M059J (cell line): Measurements from ENCODE around the gene KCNQ4. TPM values are rescaled to one million over a fixed set of nuclear protein-coding genes. Genes with fewer than 3 reads are reported as not detected.

ENCODE experiments used
- DNase-seq: peaks from one replicate; pipeline ENCODE4 v3.0.0-alpha.2; 2012; ENCODE audit warnings: low read depth
- total RNA-seq: library from RNA; depleted of rRNA; stranded (reverse); fragments of >200 nt; shearing (Covaris generic); gene quantifications from 2 replicates; pipeline ENCODE4 v1.2.3, GENCODE V29; 2014

Gene KCNQ4
- total RNA-seq, 1 experiment from 2014 or later = not detected

DNA sequence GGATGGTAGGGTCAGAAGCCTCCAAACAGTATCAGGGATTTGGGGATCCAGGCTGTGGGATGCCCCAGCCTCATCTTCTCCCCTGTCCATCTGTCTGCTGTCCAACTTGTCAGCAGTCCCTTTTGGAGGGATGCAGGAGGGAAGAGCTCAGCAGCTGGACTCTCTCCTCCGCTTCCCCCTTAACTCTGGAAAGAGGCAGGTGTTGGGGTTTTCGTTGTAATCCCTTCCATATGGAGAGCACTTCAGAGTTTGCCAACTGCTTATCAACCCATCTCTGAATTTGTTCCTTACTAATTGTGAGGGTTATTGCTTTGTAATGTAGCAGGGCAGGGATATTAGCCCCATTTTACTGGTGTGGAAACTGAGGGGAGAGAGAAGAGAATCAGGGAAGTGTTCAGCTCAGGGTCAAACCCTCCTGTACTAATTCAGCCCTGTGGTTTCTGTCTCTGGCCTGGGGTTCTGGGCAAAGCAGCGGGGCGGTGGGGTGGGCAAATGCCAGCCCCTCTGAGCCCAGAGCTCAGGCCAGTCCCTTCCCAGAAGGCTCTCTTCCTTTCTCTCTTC lies 75.3 kb downstream of the KCNQ4 start:
- no peak for DNase-seq

DNA sequence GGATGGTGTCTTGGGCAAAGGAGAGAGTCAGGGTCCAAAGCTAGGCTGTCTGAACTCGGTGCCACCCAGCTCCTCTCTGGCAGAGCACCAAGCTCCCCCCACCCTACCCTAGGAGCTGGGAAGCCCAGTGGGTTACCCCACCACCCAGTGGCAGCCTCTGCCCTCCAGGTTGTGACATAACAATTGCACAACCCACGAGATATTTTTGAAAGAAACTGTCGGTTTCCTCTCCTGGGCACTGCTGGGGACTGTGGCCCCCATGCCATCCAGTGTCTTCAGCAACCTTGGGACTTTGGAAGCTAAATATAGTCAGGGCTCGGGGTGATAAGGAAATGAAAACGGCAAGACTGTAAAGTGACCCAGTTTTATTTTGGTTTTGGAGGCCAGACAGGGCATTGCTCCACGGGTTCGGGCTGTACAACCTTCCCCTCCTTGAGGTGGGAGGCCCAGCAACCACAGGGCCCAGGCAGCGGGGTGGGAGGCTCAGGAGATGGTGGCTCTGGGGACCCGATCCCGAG lies 77.2 kb downstream of the KCNQ4 start:
- no peak for DNase-seq

DNA sequence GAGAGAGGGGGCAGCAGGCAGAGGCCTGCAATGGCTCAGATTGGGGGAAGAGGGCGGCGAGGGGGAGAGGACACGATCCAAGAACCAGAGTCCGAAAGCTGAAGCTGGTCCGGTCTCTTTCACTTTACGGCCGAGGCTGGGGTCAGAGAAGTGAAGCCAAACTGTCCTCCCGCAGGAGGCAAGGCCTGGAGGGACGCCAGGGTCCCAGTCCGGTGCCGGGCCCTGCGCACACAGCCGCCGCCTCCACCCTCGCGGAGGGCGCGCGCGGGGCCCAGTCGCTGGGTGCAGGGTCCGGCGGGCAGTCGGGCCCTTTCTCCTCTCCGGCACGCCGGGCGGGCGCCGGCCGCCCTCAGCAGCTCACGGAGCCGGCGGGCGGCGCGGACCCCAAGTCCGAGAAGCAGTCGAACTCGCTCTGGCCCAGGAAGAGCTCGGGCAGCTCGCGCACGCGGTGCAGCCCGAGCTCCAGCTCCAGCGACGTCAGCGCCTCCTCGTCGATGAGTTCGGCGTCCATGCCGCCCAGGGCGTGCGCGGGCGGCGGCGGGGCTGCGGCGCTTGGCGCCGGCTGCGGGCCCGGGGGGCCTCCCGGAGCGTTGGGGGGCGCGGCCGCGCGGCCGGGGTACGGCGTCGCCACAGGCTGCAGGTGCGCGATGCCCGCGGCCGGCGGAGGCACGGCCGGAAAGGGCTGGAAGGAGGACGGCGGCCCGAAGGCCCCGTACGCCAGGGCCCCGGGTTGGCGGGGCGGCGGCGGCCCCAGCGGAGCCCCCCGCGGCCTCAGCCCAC lies 77.8 kb downstream of the KCNQ4 start:
- no peak for DNase-seq

DNA sequence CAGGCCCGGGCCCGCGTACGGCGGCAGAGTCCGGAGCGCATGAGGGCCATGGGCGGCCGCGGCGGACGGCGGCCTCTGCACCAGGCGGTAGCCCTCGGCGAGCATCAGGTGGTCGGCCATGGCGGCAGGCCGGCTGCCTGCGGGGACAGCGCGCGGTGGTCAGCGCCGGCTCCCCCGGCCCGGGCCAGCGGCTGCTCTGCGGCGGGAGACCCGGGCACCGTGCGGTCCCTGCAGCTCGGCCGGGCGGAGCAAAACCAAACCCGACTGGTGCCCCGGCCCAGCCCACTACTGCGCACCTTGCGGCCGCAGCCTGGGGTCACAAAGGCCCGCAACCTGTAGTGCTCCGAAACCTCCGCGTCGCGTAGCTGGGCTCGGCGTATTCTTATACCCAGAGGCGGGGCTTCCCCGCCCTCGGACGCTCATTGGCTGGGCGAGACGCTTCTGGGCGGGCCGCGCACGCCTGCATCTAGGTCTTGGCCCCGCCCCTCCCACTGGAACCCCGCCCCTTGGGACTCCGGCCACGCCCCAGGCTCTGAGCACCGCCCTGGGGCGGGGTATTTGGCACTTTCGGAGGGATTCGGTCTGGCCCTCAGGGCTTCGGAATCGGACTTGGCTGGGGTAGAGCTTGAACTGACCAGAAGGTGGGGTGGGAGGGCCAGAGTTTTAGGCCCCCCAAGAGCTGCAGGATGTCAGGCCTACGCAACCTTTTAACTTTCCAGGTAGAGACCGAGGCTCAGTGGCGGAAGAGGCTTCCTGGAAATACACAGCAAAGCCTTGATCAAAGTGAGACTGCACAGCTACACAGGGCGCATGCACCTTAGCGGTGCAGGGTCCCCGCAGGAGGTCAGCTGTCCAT lies 78.6 kb downstream of the KCNQ4 start, which contains the start of gene CITED4:
CITED4 (minus strand) TSS at position 356 of the 856 bp plus-strand sequence; CDS start at position 120, 236 bp downstream.
- peak; percentile 83 for DNase-seq

DNA sequence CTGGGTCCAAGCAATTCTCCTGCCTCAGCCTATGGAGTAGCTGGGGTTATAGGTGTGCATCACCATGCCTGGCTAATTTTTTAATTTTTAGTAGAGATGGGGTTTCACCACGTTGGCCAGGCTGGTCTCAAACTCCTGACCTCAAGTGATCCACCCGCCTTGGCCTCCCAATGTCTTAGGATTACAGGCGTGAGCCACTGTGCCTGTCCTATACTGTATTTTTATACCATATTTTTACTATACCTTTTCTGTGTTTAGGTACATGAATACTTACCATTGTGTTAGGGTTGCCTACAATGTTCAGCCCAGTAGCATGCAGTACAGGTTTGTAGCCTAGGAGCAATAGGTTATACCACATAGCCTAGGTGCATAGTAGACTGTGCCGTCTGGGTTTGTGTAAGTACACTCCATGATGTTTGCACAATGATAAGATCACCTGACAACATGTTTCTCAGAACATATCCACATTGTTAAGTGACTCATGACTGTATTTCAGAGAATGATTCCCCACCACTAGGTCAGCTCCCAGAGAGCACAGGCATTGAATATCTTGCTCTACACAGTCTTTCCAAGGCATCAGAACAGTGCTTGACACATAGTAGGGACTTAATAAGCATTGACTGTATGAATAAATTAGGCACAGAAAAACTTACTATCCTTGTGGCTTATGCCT lies 84.6 kb downstream of the KCNQ4 start:
- peak; percentile 82 for DNase-seq

DNA sequence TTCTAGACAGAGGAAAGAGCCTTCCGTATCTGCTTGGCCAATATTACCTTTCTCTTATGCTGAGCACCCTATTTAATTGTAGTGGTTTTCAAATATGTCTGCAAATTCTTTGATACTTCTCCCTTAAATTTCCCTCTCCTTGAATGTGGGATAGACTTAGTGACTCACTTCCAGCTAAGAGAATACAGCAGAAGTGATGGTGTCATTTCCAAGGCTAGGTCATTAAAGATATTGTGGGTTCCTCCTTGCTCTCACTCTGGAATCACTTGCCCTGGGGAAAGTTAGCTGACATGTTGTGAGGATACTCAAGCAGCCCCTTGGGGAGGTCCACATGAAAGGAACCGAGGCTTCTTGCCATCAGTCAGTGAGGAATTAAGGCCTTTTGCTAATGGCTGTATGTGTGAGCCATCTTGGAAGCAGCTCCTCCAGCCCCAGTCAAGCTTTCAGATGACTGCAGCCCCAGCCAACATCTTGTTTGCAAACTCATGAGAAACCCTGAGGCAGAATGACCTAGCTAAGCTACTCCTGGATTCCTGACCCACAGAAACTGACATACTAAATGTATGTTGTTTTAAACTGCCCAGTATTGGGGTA lies 86.6 kb downstream of the KCNQ4 start:
- DNase-seq = peak; percentile 72

DNA sequence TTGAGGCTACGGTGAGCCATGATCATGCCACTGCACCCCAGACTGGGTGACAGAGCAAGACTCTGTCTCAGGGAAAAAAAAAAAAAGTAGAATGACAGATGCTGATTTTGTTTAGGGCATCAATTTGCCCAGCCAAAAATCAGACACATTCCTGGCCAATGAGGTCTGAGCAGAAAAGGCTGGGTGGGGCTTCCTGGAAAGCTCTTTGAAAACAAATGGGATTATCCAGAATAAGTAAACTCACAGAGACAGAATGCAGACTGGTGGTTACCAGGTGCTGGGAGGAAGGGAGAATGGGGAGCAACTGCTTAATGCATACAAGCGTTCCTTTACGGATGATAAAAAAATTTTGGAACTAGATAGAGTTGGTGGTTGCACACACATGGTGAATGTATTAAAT lies 88.7 kb downstream of the KCNQ4 start:
- DNase-seq = no peak

DNA sequence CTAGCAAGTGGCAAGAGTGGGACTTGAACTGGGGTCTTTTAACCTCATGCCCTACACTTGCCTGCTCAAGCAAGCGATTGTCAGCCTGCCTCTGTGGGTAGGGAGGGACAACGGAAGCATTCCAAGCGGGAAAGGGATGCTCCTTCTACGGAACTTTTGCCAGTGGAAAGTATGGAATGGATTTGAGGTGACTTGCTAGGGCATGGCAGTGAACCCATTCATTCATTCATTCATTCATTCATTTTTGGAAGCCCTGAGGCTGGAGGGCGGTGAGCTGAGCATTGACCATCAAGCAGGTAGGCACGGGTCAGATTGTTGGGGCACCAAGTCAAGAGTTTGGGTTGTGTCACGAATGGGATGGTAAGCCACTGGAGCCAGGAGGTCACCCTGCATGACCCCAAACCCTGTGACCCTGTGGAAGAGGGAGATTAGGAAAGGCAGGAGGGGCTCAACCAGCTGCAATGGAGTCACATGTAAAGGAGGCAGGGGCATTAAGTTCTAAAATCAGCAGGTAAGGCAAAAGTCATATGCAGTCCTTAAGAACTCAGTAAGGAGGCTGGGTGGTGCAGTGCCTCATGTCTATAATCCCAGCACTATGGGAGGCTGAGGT lies 90.4 kb downstream of the KCNQ4 start:
- no peak for DNase-seq

DNA sequence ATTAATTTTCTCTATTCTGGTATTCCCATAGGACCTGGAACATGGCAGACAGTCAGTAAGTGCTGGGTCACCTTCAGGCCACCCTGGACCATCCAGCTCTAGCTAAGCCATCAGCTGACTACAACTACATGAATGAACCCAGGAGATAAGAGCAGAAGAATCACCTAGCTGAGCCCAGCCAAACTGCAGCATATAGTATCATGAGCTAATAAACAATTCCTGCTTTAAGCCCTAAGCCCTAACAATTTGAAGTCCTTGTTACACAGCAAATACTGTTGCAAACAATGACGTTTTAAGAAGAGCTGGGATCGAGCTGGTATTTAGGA lies 92.8 kb downstream of the KCNQ4 start:
- no peak for DNase-seq

DNA sequence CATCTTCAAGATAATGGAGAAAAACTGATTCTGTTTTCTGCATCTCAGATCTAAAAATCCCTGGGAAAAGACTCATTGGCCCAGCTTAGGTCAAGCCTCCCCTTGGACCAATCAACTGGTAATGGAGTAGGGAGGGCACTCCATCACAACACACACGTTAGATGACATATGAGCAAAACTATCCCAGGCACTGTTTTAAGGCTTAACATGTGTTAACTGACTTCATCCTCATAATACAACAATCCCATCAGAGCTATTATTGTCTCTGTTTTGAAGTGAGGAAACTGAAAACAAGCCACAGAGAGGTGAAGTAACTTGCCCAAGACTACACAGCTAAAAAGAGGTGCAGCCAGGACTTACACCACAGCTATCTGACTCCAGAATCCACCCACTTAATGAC lies 93.3 kb downstream of the KCNQ4 start:
- DNase-seq = no peak

DNA sequence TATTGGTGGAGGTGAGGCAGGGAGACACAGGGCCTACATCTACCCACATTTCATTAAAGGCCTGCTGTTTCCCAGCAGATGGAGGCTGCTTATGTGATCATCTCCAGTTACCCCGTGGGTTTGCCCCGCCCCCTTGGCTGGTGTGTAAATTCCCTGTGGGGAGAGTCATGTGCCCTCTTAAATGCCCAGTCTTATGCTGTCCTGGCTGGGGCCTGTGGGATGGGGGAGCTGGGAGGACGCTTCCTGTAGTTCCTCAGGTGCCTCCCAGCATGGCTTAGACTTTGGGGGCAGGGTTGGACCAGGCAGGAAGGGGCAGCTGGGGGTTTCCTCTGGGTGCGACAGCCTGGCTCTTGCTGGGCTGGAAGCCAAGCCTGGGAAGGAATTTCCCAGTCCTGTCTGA lies 94.1 kb downstream of the KCNQ4 start:
- peak; percentile 99 for DNase-seq

DNA sequence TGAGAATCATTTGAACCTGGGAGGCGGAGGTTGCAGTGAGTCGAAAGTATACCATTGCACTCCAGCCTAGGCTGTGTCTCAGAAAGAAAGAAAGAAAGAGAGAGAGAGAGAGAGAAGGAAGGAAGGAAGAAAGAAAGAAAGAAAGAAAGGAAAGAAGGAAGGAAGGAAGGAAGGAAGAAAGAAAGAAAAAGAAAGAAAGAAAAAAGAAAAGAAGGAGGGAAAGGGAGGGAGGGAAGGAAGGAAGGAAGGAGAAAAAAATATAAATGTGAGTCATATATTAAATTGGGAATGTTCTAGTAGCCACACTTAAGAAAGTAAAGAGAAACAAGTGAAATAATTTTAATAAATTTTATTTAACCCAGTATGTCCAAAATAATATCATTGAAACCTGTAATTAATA lies 95.3 kb downstream of the KCNQ4 start:
- DNase-seq = no peak

DNA sequence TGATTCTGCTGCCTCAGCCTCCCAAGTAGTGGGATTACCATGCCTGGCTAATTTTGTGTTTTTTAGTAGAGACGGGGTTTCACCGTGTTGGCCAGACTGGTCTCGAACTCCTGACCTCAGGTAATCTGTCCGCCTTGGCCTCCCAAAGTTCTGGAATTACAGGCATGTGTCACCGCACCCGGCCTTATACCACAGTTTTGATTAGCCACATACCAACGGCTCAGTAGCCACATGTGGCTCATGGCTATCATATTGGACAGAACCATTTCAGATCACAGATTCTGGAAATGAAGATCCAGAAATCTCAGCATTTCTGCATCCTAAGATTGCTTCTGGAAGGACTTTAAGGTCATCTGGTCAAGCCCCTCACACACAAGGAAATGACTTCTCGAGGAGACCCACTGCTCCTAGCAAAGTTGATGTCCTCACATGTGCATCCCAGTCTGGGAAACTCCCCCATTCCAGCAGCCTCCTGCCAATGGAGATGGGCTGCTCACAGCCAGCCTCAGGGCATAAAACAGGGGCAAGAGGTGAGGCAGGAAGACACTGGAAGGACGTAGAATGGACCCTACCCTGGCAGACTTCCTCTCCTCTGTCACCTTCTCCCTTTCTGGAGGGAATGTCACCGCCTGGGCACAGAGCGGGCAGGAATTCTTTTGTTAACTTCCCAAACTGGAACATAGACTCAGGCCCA lies 96.0 kb downstream of the KCNQ4 start:
- DNase-seq = peak; percentile 74

DNA sequence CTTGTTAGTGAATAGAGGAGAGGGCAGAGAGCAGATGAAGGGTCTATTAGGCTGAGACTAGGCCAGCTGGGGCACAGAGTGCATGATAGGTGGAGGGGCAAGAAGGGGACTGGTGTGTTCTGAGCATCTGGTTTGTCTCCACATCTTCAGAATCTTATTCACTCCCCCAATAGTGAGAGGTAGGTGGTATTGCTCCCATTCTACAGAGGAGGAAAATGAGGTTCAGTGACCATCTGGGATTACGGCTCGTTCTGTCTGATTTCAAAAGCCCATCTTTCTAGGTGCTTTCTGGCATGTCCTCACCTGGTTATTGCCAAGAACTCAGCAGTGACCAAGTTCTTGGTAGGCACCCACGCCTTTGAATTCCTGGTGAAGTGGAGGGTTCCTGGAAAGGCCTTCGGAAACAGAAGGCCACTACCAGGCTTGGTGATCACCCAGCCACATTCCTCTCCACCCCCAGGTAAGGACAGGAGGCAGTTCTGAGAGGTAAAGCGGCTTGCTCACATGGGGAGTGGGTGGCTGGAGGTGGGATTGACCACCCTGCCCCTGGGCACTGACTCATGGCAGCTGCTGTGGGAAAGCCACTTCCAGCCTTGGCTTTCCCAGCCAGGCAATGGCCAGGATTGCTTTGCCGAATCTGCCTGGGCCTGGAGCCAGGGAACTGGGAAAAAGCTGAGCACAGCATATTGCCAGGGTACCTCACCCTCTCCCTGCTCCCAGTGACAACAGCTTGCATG lies 97.4 kb downstream of the KCNQ4 start:
- DNase-seq = no peak

DNA sequence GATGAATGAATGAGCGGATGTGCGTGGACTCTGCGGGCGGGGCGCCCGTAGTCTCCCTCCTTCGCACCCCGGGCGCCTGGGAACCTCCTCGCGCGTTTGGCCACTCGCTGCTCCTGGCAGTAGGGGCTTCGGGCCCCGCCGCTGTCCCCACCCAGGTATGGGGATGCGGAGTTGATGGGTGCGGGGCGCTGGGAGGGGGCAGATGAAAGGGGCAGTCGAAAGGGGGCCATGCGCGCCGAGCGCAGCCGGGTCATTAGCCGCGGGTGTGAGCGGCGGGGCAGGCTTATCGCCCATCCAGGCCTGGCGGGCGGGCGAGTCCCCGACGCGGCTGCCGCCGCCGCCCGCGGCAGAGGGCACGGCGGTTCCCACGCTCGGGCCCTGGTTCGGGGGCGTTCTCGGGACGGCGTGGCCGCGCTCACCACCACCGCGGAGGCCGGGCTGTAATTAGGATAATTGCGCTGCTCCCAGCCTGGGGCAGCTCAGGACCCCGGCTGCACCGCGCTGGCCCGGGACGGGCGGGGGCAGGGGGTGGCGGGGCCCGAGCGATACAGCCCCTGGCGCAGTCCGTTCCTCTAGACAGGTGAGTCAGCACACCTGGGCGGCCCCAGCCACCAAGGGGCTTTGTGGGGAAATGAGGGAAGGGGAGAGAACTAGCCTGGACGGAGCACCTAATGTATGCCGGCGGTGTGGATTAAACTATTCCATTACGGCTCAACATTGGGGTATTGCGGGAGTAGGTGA lies 100.6 kb downstream of the KCNQ4 start:
- no peak for DNase-seq

DNA sequence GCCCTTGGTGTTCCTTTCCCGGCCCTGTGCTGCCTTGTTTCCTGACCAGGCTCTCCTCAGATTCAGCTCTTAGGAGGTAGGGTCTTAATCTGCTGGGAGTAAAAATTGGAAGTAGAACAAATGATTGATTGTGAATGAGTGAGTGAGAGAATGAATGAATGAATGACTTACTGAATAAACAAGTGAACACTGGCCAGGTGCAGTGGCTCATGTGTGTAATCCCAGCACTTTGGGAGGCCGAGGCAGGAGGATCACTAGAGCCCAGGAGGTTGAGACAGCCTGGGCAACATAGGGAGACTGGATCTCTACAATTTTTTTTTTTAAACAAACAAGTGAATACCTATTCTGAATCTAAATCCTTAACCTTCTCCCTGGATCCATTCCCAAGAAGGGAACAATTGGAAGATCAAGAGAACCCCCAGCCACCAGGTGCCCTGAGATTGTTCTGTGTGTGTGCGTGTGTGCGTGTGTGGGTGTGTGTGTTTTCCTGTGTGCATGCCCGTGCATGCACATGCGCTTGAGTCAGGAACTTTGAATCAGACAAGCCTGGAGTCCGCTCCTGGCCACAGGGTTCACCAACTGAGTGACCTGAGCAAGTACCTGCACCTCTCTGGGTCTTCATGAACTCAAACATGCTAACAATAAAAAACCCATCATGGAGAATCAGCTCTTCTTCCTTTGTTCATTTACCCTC lies 102.9 kb downstream of the KCNQ4 start:
- no peak for DNase-seq

DNA sequence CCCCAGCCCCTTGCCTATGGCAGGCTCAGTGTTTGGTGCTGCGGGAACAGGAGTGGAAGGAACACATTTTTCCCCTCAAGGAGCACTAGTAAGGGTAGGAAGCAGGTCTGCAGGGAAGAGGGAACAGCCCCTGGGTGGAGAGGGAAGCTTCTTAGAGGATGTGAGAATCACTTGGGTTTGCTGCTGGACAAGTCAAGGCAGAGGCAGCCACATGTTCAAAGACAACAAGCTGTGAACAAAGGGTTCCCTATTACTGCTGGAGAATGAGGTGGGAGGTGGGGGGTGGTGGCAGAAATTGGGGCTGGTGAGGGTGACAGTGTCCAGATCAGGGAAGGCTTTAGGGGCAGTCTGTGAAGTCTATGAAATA lies 103.4 kb downstream of the KCNQ4 start:
- DNase-seq = no peak

DNA sequence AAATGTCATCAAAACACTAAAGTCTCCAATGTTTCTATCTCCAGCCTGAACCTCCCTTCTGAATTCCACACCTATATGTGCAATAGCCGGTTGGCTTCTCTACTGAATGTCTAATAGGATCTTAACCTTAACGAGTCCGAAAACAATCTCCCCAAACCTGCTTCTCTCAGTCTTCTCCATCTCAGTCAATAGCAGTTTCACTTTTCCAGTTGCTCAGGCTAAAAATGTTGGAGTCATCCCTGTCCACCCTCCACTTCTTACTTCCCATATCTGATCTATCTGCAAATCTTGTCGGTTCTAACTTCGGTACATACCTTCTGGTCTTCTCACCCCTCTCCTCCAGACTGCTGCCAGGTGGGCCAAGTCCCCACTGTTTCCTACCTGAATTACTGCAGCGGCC lies 104.1 kb downstream of the KCNQ4 start:
- DNase-seq = no peak
